GM10847 (cell line): ENCODE results near the gene SRD5A1.

Source experiments
- POLR2A ChIP-seq: IDR thresholded peaks from 2 replicates; pipeline ENCODE4 v1.6.1; 2011; ENCODE audit not compliant: insufficient read length; ENCODE audit errors: extremely low read depth

The SRD5A1 gene

DNA sequence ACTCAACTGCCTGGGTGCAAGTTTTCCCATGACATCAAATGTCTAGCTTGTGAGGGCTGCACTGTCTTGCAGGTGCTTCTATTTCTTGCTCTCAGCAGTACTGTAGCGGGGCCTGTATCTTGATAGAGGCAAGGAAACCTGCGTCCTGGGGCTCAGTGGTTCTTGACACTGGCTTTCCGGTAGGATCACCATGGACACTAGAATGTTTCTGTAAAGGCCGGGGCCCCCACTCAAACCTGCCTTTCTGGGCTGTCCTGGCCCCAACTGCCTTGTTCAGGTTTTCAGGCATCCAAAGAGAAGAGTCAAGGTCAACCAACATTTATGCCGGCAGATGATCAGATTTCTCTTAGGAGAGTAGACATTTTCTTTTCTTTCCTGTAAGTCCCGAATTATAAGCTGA, 53.3 kb downstream of the SRD5A1 start:
- no peak for TF ChIP-seq POLR2A

DNA sequence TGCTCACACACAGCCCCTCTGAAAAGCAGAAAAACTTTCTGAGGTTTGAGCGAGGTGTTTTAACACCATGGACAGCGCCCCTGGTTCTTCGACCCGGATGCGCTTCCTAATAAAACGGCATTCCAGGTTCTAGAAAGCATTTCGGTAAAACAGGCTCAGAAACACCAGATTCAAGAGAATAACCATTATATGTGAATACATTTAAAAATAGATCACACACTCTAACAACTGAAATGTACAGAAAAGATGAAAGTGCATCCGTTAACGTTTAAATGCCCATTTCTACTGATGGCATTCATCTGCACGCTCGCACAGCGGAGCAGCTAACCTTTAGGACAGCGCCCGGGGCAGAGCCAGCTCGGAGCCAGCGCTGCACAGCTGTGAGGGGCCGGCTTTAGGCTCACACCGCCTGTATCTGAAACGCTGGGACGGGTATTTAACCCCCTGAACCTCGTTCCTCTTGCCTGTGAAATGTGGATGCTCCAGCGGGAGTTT, 53.7 kb downstream of the SRD5A1 start:
- no peak for TF ChIP-seq POLR2A

DNA sequence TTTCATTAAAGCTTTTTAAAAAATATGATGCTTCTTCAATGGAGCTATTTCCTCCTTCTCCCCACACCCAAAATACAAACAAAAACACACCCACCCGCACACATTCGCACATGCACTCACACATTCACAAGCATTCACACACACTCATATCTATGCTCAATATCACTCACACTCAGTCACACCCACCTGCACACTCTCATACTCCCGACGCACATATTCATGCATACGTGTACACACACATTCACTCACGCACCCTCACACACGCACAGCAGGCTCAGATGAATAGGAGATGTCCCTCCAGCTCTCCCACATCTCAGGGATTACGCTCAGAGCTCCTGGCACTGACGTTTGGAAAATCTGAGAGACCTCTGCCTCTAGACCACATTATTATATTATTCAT, 54.3 kb downstream of the SRD5A1 start:
- TF ChIP-seq POLR2A, result no peak

DNA sequence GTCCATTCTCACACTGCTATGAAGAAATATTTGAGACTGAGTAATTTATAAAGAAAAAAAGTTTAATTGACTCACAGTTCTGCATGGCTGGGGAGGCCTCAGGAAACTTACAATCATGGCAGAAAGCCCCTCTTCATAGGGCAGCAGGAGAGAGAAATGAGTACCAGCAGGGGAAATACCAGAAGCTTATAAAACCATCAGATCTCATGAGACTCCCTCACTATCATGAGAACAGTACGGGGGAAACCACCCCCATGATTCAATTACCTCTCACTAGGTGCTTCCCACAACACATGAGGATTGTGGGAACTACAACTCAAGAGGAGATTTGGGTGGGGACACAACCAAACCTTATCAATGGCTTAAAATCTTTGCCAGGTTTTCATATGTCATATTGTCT, 59.7 kb downstream of the SRD5A1 start:
- no peak for TF ChIP-seq POLR2A

GRCh38 chr5:6698696-6699095, 65.5 kb downstream of the SRD5A1 start:
- no peak for TF ChIP-seq POLR2A

GRCh38 chr5:6699357-6699756, 66.1 kb downstream of the SRD5A1 start:
- TF ChIP-seq POLR2A, result no peak

GRCh38 chr5:6700074-6700684, 66.9 kb downstream of the SRD5A1 start:
- no peak for TF ChIP-seq POLR2A

DNA sequence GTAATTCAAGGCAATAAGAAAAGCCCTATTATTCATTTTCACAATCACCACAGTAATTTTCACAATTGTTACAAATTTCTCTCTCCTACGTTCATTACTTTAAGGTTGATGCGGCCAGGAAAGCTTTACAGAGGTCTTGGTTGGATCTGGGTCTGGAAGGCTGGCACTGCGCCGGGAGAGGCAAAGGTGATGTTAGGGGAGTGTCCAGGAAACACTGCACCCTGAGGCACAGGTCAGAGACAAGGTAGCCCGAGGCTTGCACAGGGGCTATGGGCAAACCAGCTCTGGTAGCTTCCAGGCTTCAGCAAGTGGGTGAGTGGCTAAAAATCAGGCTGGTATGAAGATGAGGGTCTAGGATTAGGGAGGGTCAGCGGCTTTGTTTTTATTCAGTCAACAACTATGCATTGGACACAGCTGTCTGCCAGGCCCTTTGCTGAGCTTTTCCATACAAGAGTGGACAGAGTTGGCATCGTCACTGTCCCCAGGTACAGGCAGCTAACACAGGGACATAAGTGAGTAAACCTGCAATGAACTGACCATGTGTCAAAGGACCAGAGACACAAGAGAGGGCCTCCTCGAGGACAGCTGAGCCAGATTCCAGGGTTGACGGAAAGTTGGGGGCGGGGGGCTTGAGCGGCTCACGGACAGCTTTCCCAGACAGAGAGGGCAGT, 67.6 kb downstream of the SRD5A1 start:
- TF ChIP-seq POLR2A, result no peak

GRCh38 chr5:6701491-6701890, 68.3 kb downstream of the SRD5A1 start:
- no peak for TF ChIP-seq POLR2A

- TF ChIP-seq POLR2A, result no peak
Observed at GRCh38 chr5:6702633-6703032, 69.4 kb downstream of the SRD5A1 start.

DNA sequence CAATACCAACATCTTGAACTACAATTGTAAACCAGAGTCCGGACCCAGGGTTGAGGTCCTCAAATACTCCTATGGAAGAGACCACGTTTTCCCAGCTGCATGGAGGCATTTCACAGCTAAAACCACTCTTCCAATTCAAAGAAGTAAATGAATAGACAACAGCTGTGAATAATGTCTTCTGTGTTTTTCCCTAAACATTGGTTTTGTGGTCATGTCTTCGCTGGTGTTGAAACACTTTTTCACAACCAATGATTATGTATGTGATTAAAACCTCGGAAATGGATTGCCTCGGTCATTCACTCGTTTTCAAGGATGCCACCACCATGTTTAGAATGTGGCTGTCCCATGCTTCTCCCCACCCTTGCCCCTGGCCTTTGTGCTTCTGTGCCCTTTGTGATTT, 70.6 kb downstream of the SRD5A1 start:
- no peak for TF ChIP-seq POLR2A

DNA sequence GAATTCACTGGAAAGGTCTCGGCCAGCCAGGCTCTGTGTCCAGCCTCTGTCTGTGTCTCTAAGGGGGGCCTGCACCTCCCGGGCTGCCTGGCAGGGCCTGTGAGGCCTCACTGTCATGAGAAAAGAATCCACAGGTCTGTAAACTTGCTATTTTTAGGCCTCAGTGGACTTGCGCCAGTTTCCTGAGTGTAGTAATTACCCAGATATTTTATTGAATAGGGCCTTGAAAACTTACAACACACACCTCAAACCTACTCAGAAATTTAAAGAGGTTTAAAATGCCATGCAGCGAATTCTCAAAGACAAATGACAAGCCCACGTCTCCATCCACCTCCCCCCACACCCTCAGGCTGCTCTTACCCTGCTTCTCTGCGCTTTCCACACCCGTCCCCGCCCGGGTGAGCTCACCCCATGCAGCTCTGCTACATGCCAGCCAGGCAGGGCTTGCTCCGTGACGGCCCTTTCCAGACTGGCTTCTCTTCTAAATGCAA, 71.2 kb downstream of the SRD5A1 start:
- no peak for TF ChIP-seq POLR2A

DNA sequence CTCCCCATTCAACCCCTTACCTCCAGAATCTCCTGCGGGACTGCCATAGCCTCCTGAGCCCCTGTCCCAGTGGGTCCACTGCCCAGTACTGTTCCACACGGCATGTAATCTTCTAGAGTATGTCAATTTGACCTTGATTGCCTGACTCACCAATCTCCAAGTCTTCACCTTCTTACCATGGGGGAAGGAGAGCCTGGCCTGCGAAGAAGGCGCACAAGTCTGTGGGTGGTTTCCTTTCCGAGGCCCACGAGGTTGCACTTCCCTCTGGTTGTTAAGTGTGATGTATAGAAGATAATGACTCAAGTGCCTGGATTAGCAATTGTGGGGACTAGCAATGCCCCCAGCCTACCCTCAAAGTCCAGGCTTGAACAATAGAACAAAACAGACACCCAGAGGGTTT, 71.8 kb downstream of the SRD5A1 start:
- no peak for TF ChIP-seq POLR2A

DNA sequence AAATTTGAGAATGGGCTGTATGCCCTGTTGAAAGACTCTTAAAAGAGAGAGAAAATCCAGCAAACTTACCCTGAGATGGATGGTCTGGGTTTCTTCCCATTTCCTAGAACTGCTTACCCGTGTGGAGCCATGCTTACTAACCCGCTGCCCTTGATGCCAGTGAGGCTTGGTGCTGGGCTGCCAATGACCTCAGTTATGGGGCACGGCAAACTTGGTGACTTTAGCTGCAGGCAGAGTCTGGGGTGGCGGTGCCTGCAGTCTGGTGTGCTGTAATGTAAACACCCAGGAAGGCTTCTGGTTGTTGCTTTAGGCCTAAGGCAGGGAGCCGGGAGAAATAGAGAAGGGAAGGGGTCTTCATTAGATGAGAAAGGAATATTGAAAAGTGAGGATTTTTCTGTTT, 72.7 kb downstream of the SRD5A1 start:
- TF ChIP-seq POLR2A, result no peak

DNA sequence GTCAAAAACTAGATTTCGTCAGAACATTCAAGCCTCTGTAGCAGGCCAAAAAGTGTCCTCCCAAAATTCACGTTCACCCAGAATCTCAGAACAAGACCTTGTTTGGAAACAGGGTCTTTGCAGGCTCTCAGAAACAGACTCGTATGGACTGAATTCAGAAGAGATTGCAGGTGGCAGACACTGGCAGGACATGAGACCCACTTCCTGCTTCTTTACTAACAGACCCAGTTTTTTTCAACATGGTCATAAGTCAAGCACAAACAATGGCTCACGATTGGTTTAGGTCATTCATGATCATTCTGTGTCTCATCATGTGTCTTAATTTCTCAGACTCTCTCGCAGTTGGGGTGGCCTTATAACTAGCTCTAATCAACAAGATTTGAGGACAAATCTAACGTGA, 74.6 kb downstream of the SRD5A1 start:
- no peak for TF ChIP-seq POLR2A

DNA sequence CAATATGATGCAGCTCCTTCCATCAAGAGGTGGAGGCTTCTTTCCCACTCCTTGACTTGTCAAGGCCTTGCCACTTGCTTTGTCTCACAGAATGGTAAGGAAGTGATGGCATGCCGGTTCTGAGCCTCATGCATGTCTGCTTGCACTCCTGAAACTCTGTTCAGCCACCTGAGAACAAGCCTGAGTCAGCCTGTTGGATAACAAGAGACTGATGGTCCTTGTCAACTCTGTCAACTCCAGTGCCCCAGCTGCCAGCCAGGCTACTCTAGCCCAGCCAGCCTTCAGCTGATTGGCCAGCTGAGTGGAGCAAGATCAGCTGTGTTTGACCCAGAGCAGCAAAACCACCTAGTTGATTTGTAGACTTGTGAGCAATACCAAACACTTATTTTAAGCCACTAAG, 75.6 kb downstream of the SRD5A1 start:
- no peak for TF ChIP-seq POLR2A

GRCh38 chr5:6710070-6710469, 76.8 kb downstream of the SRD5A1 start:
- no peak for TF ChIP-seq POLR2A

GRCh38 chr5:6710551-6711318, 77.5 kb downstream of the SRD5A1 start:
- no peak for TF ChIP-seq POLR2A
